HepG2 (cell line): ENCODE results near the gene ETFB. TPM values are rescaled to one million over a fixed set of nuclear protein-coding genes. Genes with fewer than 3 reads are reported as not detected.

ENCODE experiments used
- ADNP ChIP-seq: sonication (generic); formaldehyde crosslinking; IDR thresholded peaks from 2 replicates; pipeline ENCODE4 v1.4.0; 2020; ENCODE audit warnings: missing genetic modification reagents
- ATF6 ChIP-seq: sonication (generic); formaldehyde crosslinking; conservative IDR thresholded peaks from 2 replicates; pipeline ENCODE4 v1.4.0; 2020; ENCODE audit warnings: missing genetic modification reagents
- ATM ChIP-seq: fragments of 450-650 bp; IDR thresholded peaks from 2 replicates; pipeline ENCODE4 v1.7.1; 2017; ENCODE audit warnings: mild to moderate bottlenecking, borderline replicate concordance
- CBX5 ChIP-seq: sonication (generic); formaldehyde crosslinking; IDR thresholded peaks from 2 replicates; pipeline ENCODE4 v1.4.0; 2020; ENCODE audit warnings: missing genetic modification reagents, borderline replicate concordance
- CREB1 ChIP-seq, 2 experiments: fragments of 450-650 bp in 1 of 2; IDR thresholded peaks; 2 replicates each; pipeline ENCODE4 v1.6.1; 2016 to 2017; ENCODE audit warnings: control low read depth in 1 of 2, mild to moderate bottlenecking in 1 of 2, missing compliant biosample characterization in 1 of 2, missing genetic modification characterization in 1 of 2
- GLI4 ChIP-seq: sonication (generic); formaldehyde crosslinking; IDR thresholded peaks from 2 replicates; pipeline ENCODE4 v1.5.1; 2020; ENCODE audit warnings: missing genetic modification reagents, mild to moderate bottlenecking, moderate library complexity, borderline replicate concordance
- HNRNPK ChIP-seq: fragments of 200-400 bp; formaldehyde crosslinking; IDR thresholded peaks from 2 replicates; pipeline ENCODE4 v1.6.1; 2018; ENCODE audit warnings: low read length, low read depth, moderate library complexity, mild to moderate bottlenecking; ENCODE audit not compliant: poor library complexity, severe bottlenecking
- HNRNPUL1 ChIP-seq: fragments of 200-400 bp; formaldehyde crosslinking; IDR thresholded peaks from 2 replicates; pipeline ENCODE4 v1.6.1; 2017; ENCODE audit warnings: low read depth, mild to moderate bottlenecking, low read length, moderate library complexity
- HOXA7 ChIP-seq: sonication (generic); formaldehyde crosslinking; IDR thresholded peaks from 2 replicates; pipeline ENCODE4 v1.8.1; 2022; ENCODE audit warnings: mild to moderate bottlenecking, missing genetic modification reagents, moderate library complexity
- MEF2D ChIP-seq: sonication (generic); formaldehyde crosslinking; IDR thresholded peaks from 2 replicates; pipeline ENCODE4 v1.5.1; 2020; ENCODE audit warnings: mild to moderate bottlenecking, missing genetic modification reagents
- PLRG1 ChIP-seq: fragments of 450-650 bp; conservative IDR thresholded peaks from 2 replicates; pipeline ENCODE4 v1.6.1; 2016
- SIN3B ChIP-seq: fragments of 150-350 bp; IDR thresholded peaks from 2 replicates; pipeline ENCODE4 v1.6.1; 2014; ENCODE audit warnings: low read length
- SMARCE1 ChIP-seq: fragments of 450-650 bp; IDR thresholded peaks from 2 replicates; pipeline ENCODE4 v1.6.1; 2017; ENCODE audit warnings: borderline replicate concordance
- TBX2 ChIP-seq: sonication (generic); formaldehyde crosslinking; IDR thresholded peaks from 2 replicates; pipeline ENCODE4 v1.5.0; 2020; ENCODE audit warnings: missing genetic modification reagents, mild to moderate bottlenecking, borderline replicate concordance
- TCF7L2 ChIP-seq: IDR thresholded peaks from 2 replicates; pipeline ENCODE4 v1.6.1; 2011; ENCODE audit warnings: mild to moderate bottlenecking, low read depth, low read length, moderate library complexity
- TGIF2 ChIP-seq: IDR thresholded peaks from 2 replicates; pipeline ENCODE4 v1.6.1; 2016; ENCODE audit warnings: control low read depth, missing compliant biosample characterization
- ZNF10 ChIP-seq: sonication (generic); formaldehyde crosslinking; IDR thresholded peaks from 2 replicates; pipeline ENCODE4 v1.4.0; 2020; ENCODE audit warnings: mild to moderate bottlenecking, low read depth, missing genetic modification reagents, borderline replicate concordance
- ZNF121 ChIP-seq: sonication (generic); formaldehyde crosslinking; IDR thresholded peaks from 2 replicates; pipeline ENCODE4 v1.5.0; 2020; ENCODE audit warnings: mild to moderate bottlenecking, missing genetic modification reagents
- ZNF17 ChIP-seq: sonication (generic); formaldehyde crosslinking; IDR thresholded peaks from 2 replicates; pipeline ENCODE4 v1.5.0; 2020; ENCODE audit warnings: mild to moderate bottlenecking, missing genetic modification reagents
- ZNF24 ChIP-seq: fragments of 450-650 bp; IDR thresholded peaks from 2 replicates; pipeline ENCODE4 v1.6.1; 2017; ENCODE audit warnings: antibody characterized with exemption, mild to moderate bottlenecking
- ZNF263 ChIP-seq: sonication (generic); formaldehyde crosslinking; IDR thresholded peaks from 2 replicates; pipeline ENCODE4 v1.4.0; 2020; ENCODE audit warnings: missing genetic modification reagents
- ZNF296 ChIP-seq: sonication (generic); formaldehyde crosslinking; conservative IDR thresholded peaks from 2 replicates; pipeline ENCODE4 v1.5.0; 2020; ENCODE audit warnings: mild to moderate bottlenecking, missing genetic modification reagents
- ZNF564 ChIP-seq: sonication (generic); formaldehyde crosslinking; IDR thresholded peaks from 2 replicates; pipeline ENCODE4 v1.8.1; 2023; ENCODE audit warnings: mild to moderate bottlenecking, missing genetic modification reagents
- ZNF616 ChIP-seq: sonication (generic); formaldehyde crosslinking; IDR thresholded peaks from 2 replicates; pipeline ENCODE4 v1.5.0; 2020; ENCODE audit warnings: low read depth, mild to moderate bottlenecking, missing genetic modification reagents
- ZNF691 ChIP-seq: sonication (generic); formaldehyde crosslinking; IDR thresholded peaks from 2 replicates; pipeline ENCODE4 v1.4.0; 2020; ENCODE audit warnings: missing genetic modification reagents, low read depth, mild to moderate bottlenecking, borderline replicate concordance
- ZNF703 ChIP-seq: sonication (generic); formaldehyde crosslinking; IDR thresholded peaks from 2 replicates; pipeline ENCODE4 v1.5.1; 2020; ENCODE audit warnings: missing genetic modification reagents, mild to moderate bottlenecking, moderate library complexity, borderline replicate concordance
- polyA plus RNA-seq, 8 experiments: library from polyadenylated mRNA; depleted of rRNA in 3 of 8; stranded (reverse) in 7 of 8; unstranded in 1 of 8; fragments of >200 nt; fragmentation: Illumina TruSeq in 4 of 8; extraction: Trizol in 4 of 8; gene quantifications; 2 replicates each; pipeline versions ENCODE4 v1.2.1 to v1.2.3, GENCODE V29; 2011 to 2016; ENCODE audit warnings: low read depth in 4 of 8, missing spikeins in 1 of 8, mixed read lengths in 1 of 8; ENCODE audit not compliant: insufficient read depth in 1 of 8
- total RNA-seq, 5 experiments: library from RNA; depleted of rRNA; stranded (reverse); fragments of >200 nt; fragmentation: Illumina TruSeq; extraction: Trizol; gene quantifications; 2 replicates each; pipeline ENCODE4 v1.2.3, GENCODE V29; 2016; ENCODE audit warnings: low read depth in 1 of 5
- TF ChIP-seq, protein P1 (sequence below): sonication (generic); formaldehyde crosslinking; IDR thresholded peaks from 2 replicates; pipeline ENCODE4 v1.4.0; 2020; ENCODE audit warnings: mild to moderate bottlenecking, missing genetic modification reagents

ETFB gene
- total and polyA plus RNA-seq, 2 of the 13 experiments (the other 11 are each of a cell fraction or from before 2014, with no cell fraction given), result 678 to 1,314 TPM

DNA sequence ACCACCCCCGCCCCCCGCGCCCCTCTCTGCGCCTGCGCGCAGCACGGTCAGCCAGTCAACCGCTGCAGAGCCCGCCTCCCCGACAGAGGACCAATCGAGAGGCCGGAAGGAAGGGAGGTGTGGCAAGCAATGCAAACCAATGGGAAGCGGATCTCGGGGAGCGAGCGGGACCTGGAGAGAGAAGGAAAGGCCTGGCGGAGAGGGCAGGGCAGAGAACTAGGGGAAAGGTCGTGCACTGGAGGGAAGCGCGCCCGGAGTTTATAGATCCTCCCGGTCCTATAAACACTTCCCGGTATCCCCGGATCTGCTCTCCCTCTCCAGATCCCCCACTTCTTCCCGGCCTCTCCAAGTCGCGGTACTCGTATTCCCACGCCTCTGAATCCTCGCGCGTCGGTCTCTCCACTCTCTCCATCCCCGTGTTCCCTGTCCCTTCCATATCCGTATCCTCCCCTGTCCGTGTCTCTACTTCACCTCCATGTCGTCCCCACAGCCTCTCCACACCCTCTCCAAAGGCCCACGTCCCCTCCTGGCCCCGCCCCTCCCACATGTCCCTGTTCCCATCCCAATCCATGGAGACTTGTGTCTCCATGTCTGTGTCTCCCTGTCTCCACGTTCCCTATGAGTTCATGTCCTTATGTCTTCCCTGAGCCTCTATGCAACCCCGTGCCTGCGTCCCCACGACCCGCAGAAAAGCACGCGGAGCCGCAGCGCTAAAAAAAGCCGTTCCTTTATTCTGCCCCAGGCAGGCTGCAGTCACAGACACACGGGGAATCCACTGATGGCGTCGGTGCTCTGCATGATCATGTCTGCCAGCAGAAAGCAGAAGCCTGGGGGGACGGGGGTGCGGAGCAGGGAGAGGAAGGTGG lies 434 bp upstream of the ETFB start (continued):
- no peak for TF ChIP-seq HOXA7
- no peak for TF ChIP-seq SIN3B
- peak; percentile 90 for TF ChIP-seq HNRNPK
- no peak for TF ChIP-seq SMARCE1
- no peak for TF ChIP-seq TCF7L2
- TF ChIP-seq MEF2D (CRISPR knock-in tag), result no peak
- no peak for TF ChIP-seq ZNF296
- peak; percentile 73 for TF ChIP-seq TGIF2
- TF ChIP-seq ZNF616 (CRISPR knock-in tag), result no peak
- TF ChIP-seq ATM, result no peak
- TF ChIP-seq ZNF703 (CRISPR knock-in tag), result no peak
- TF ChIP-seq ADNP (CRISPR knock-in tag), result no peak
- no peak for TF ChIP-seq ZNF691 (CRISPR knock-in tag)
- TF ChIP-seq ZNF24, result no peak
- no peak for TF ChIP-seq ZNF121 (CRISPR knock-in tag)
- no peak for TF ChIP-seq ATF6 (CRISPR knock-in tag)
- TF ChIP-seq ZNF17 (CRISPR knock-in tag), result no peak
- no peak for TF ChIP-seq ZNF10 (CRISPR knock-in tag)
- TF ChIP-seq HNRNPUL1, result no peak
- TF ChIP-seq CBX5, result no peak
- TF ChIP-seq GLI4, result no peak
- 0 out of 2 replicates have a peak, but pooled peaks have one; percentile 28 for TF ChIP-seq TBX2 (CRISPR knock-in tag)
- TF ChIP-seq ZNF263 (CRISPR knock-in tag), result 0 out of 2 replicates have a peak, but pooled peaks have one; percentile 53
- TF ChIP-seq, protein P1, sequence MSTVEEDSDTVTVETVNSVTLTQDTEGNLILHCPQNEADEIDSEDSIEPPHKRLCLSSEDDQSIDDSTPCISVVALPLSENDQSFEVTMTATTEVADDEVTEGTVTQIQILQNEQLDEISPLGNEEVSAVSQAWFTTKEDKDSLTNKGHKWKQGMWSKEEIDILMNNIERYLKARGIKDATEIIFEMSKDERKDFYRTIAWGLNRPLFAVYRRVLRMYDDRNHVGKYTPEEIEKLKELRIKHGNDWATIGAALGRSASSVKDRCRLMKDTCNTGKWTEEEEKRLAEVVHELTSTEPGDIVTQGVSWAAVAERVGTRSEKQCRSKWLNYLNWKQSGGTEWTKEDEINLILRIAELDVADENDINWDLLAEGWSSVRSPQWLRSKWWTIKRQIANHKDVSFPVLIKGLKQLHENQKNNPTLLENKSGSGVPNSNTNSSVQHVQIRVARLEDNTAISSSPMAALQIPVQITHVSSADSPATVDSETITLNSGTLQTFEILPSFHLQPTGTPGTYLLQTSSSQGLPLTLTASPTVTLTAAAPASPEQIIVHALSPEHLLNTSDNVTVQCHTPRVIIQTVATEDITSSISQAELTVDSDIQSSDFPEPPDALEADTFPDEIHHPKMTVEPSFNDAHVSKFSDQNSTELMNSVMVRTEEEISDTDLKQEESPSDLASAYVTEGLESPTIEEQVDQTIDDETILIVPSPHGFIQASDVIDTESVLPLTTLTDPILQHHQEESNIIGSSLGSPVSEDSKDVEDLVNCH, result no peak
- TF ChIP-seq ZNF564 (CRISPR knock-in tag), result peak; percentile 58; the same call in 1 of the 2 replicates
- TF ChIP-seq CREB1 (IDR thresholded peaks at IDR 0.05), result no peak
- TF ChIP-seq CREB1 (CRISPR knock-in tag; IDR thresholded peaks at IDR 0.05), result no peak
- TF ChIP-seq PLRG1, result no peak
